Measurements from ENCODE around the gene SPRED2.

SPRED2 gene

DNA sequence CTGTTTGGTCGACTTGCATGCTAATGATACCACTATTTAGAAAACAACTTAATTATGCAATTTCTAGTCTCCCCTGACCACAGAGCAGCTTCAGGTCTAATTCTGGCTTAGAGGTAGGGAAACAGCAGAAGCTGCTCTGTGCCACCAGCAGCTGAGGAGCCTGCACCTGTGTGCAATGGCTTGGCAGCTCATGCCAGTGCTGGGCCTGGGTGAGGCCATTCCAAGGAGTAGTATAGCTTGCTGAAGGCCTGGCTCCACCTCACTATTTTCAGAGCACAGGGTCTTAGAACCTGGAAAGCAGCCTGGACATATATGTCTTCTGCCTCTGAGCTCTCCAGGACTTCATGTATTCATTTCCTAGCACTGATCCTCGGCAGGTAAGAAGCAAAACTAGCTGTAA lies 62.8 kb downstream of the SPRED2 start:
- no peak overlapping the region for H3K4ac ChIP-seq (ENCODE audit: low read length)
- H2AK5ac ChIP-seq (ENCODE audit: low read depth, low read length) = no peak overlapping the region
- H2BK5ac ChIP-seq (ENCODE audit: low read length) = no peak overlapping the region
- H3K9me3 ChIP-seq (replicated peaks in 1 of 2; ENCODE audit: control insufficient read depth in 2 of 2, insufficient read depth in 1 of 2, low read depth in 1 of 2, low read length in 2 of 2) = no peaks in the 10 kb centered on the region
- H4K8ac ChIP-seq (ENCODE audit: low read depth, low read length) = no peak overlapping the region
- H3K4me2 ChIP-seq (ENCODE audit: insufficient read depth, low read length, poor library complexity, severe bottlenecking) = no peak overlapping the region
- WGBS, 2 donors (ENCODE audit: extremely low coverage in 2 of 2, insufficient read length in 2 of 2, insufficient replicate concordance in 1 of 2) = no CpG with 5 or more reads among the region's 2 CpGs
- no peak overlapping the region for H2AFZ ChIP-seq (ENCODE audit: low read length)
- H3K23ac ChIP-seq (ENCODE audit: low read depth, low read length, poor library complexity) = no peak overlapping the region
- H3K27me3 ChIP-seq (ENCODE audit: control insufficient read depth in 3 of 3, insufficient read depth in 3 of 3, low read depth in 1 of 3, low read length in 3 of 3) = no peaks in the 10 kb centered on the region
- H3K4me1 ChIP-seq (ENCODE audit: control insufficient read depth in 2 of 2, insufficient read depth in 1 of 2, low read depth in 1 of 2, low read length in 2 of 2) = peaks cover 19 to 52% of the 10 kb centered on the region in 2 donors
- no peaks in the 10 kb centered on the region for H3K36me3 ChIP-seq (replicated peaks in 1 of 2; ENCODE audit: control insufficient read depth in 2 of 2, insufficient read depth in 2 of 2, low read length in 2 of 2)
- no peaks in the 10 kb centered on the region for H3K79me1 ChIP-seq (ENCODE audit: low read depth, low read length)
- H3K18ac ChIP-seq (ENCODE audit: low read length) = no peak overlapping the region
- no peak for DNase-seq (ENCODE audit: low spot score)
- no peak overlapping the region for H3K9ac ChIP-seq (ENCODE audit: low read depth, low read length, poor library complexity)
- no peak overlapping the region for H4K91ac ChIP-seq (ENCODE audit: low read depth, low read length, poor library complexity)
- no peak overlapping the region for H3K14ac ChIP-seq (ENCODE audit: low read length)
- no peak overlapping the region for H3K4me3 ChIP-seq (ENCODE audit: low read length in 2 of 2)
- H2BK12ac ChIP-seq (ENCODE audit: low read length) = no peak overlapping the region
- H2BK15ac ChIP-seq (ENCODE audit: low read length) = no peak overlapping the region
- no peak overlapping the region for H2BK120ac ChIP-seq (ENCODE audit: low read depth, low read length)
- no peak overlapping the region for H3K27ac ChIP-seq (replicated peaks; ENCODE audit: low read length)

DNA sequence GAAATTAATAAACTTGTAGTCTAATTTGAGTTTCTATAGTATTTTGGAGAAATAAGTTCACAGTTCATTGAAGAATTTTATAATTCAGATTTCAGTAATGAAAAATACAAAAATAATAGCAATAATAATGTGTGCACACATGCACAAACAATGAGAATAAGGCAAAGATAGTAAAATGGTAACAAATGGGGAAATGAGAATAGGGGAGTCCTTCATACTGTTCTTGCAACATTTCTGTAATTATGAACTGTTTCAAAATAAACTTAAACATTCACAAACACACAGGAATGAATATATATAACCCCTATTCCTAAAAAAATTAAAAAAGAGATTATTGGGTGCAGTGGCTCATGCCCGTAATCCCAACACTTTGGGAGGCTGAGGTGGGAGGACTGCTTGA lies 63.9 kb downstream of the SPRED2 start:
- Histone ChIP-seq H3K18ac (ENCODE audit: low read length) (no peak overlapping the region), H3K14ac (ENCODE audit: low read length) (no peak overlapping the region), H2BK120ac (ENCODE audit: low read depth, low read length) (no peak overlapping the region), H2BK15ac (ENCODE audit: low read length) (no peak overlapping the region), H3K4me1 (ENCODE audit: control insufficient read depth in 2 of 2, insufficient read depth in 1 of 2, low read depth in 1 of 2, low read length in 2 of 2) (peaks cover 22 to 59% of the 10 kb centered on the region in 2 donors), H3K4ac (ENCODE audit: low read length) (no peak overlapping the region), H4K8ac (ENCODE audit: low read depth, low read length) (no peak overlapping the region), H2BK5ac (ENCODE audit: low read length) (no peak overlapping the region), H3K36me3 (replicated peaks in 1 of 2; ENCODE audit: control insufficient read depth in 2 of 2, insufficient read depth in 2 of 2, low read length in 2 of 2) (no peaks in the 10 kb centered on the region), H3K4me3 (ENCODE audit: low read length in 2 of 2) (no peak overlapping the region), H2AK5ac (ENCODE audit: low read depth, low read length) (no peak overlapping the region), H2AFZ (ENCODE audit: low read length) (no peak overlapping the region), H3K23ac (ENCODE audit: low read depth, low read length, poor library complexity) (no peak overlapping the region), H2BK12ac (ENCODE audit: low read length) (no peak overlapping the region), H3K27me3 (ENCODE audit: control insufficient read depth in 3 of 3, insufficient read depth in 3 of 3, low read depth in 1 of 3, low read length in 3 of 3) (no peaks in the 10 kb centered on the region), H3K79me1 (ENCODE audit: low read depth, low read length) (no peaks in the 10 kb centered on the region), H3K9ac (ENCODE audit: low read depth, low read length, poor library complexity) (no peak overlapping the region), H3K27ac (replicated peaks; ENCODE audit: low read length) (no peak overlapping the region), H4K91ac (ENCODE audit: low read depth, low read length, poor library complexity) (no peak overlapping the region), H3K9me3 (replicated peaks in 1 of 2; ENCODE audit: control insufficient read depth in 2 of 2, insufficient read depth in 1 of 2, low read depth in 1 of 2, low read length in 2 of 2) (no peaks in the 10 kb centered on the region), H3K4me2 (ENCODE audit: insufficient read depth, low read length, poor library complexity, severe bottlenecking) (no peak overlapping the region)
- no CpG with 5 or more reads among the region's 1 CpG for WGBS, 2 donors (ENCODE audit: extremely low coverage in 2 of 2, insufficient read length in 2 of 2, insufficient replicate concordance in 1 of 2)
- no peak for DNase-seq (ENCODE audit: low spot score)

DNA sequence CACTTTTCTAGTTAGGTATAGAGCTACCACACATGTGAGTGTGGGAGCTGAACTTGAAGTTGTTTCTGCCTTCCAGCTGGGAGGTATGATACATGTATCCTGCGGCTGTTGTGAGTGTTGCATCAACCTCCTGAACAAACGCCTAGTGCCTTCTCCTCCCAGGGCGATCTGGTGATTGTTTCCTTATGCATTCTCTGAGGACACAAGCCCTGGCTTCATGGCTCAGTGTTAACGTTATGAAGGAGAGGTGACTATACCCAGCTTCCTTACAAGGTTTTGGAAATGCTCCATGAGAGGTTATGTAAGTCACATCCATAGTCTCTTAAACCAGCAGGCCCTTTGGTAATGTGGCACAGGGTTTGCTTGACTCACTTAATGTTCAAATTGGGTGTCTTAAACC lies 64.9 kb downstream of the SPRED2 start:
- Histone ChIP-seq H3K27me3 (ENCODE audit: control insufficient read depth in 3 of 3, insufficient read depth in 3 of 3, low read depth in 1 of 3, low read length in 3 of 3) (no peaks in the 10 kb centered on the region), H2AK5ac (ENCODE audit: low read depth, low read length) (no peak overlapping the region), H3K18ac (ENCODE audit: low read length) (no peak overlapping the region), H2BK12ac (ENCODE audit: low read length) (no peak overlapping the region), H2BK15ac (ENCODE audit: low read length) (no peak overlapping the region), H3K14ac (ENCODE audit: low read length) (no peak overlapping the region), H2BK5ac (ENCODE audit: low read length) (no peak overlapping the region), H2AFZ (ENCODE audit: low read length) (no peak overlapping the region), H3K9me3 (replicated peaks in 1 of 2; ENCODE audit: control insufficient read depth in 2 of 2, insufficient read depth in 1 of 2, low read depth in 1 of 2, low read length in 2 of 2) (no peaks in the 10 kb centered on the region), H3K4ac (ENCODE audit: low read length) (no peak overlapping the region), H3K9ac (ENCODE audit: low read depth, low read length, poor library complexity) (no peak overlapping the region), H3K27ac (replicated peaks; ENCODE audit: low read length) (no peak overlapping the region), H3K4me1 (ENCODE audit: control insufficient read depth in 2 of 2, insufficient read depth in 1 of 2, low read depth in 1 of 2, low read length in 2 of 2) (peaks cover 22 to 59% of the 10 kb centered on the region in 2 donors), H4K91ac (ENCODE audit: low read depth, low read length, poor library complexity) (no peak overlapping the region), H3K23ac (ENCODE audit: low read depth, low read length, poor library complexity) (no peak overlapping the region), H3K4me2 (ENCODE audit: insufficient read depth, low read length, poor library complexity, severe bottlenecking) (no peak overlapping the region), H3K4me3 (ENCODE audit: low read length in 2 of 2) (no peak overlapping the region), H4K8ac (ENCODE audit: low read depth, low read length) (no peak overlapping the region), H3K36me3 (replicated peaks in 1 of 2; ENCODE audit: control insufficient read depth in 2 of 2, insufficient read depth in 2 of 2, low read length in 2 of 2) (no peaks in the 10 kb centered on the region), H3K79me1 (ENCODE audit: low read depth, low read length) (no peaks in the 10 kb centered on the region), H2BK120ac (ENCODE audit: low read depth, low read length) (no peak overlapping the region)
- WGBS, 2 donors (ENCODE audit: extremely low coverage in 2 of 2, insufficient read length in 2 of 2, insufficient replicate concordance in 1 of 2) = no CpG with 5 or more reads among the region's 4 CpGs
- no peak for DNase-seq (ENCODE audit: low spot score)

DNA sequence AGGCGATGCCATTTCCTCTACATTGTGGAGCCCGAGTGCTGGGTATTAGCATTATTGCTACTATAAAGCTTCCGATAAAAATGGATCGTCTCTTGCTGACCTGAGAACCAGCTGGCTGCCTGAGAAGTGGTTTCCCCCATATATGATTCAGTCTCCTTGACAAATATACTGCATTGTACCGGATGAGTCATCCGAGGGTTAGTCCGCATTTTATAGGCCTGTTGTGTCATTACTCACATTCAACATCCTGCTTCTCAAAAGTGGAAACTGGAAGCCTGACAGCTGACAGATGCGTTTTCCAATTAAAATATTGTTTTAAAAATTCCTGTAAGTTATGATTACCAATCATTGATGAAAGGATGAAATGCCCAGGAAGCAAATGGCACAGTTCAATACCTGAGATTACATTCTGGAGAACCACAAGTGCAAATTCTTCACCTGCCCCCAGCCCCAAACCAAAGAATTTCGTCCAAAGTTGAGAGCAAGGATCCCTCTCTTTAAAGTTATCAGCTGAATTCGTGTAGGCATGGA lies 65.7 kb downstream of the SPRED2 start:
- no peak overlapping the region for H3K4me3 ChIP-seq (ENCODE audit: low read length in 2 of 2)
- WGBS, 2 donors (ENCODE audit: extremely low coverage in 2 of 2, insufficient read length in 2 of 2, insufficient replicate concordance in 1 of 2) = no CpG with 5 or more reads among the region's 10 CpGs
- H3K18ac ChIP-seq (ENCODE audit: low read length) = no peak overlapping the region
- H2BK120ac ChIP-seq (ENCODE audit: low read depth, low read length) = no peak overlapping the region
- peaks cover 18 to 58% of the 10 kb centered on the region in 2 donors for H3K4me1 ChIP-seq (ENCODE audit: control insufficient read depth in 2 of 2, insufficient read depth in 1 of 2, low read depth in 1 of 2, low read length in 2 of 2)
- no peak overlapping the region for H2AFZ ChIP-seq (ENCODE audit: low read length)
- H2BK5ac ChIP-seq (ENCODE audit: low read length) = no peak overlapping the region
- H2BK12ac ChIP-seq (ENCODE audit: low read length) = no peak overlapping the region
- no peaks in the 10 kb centered on the region for H3K27me3 ChIP-seq (ENCODE audit: control insufficient read depth in 3 of 3, insufficient read depth in 3 of 3, low read depth in 1 of 3, low read length in 3 of 3)
- no peak overlapping the region for H4K8ac ChIP-seq (ENCODE audit: low read depth, low read length)
- H2AK5ac ChIP-seq (ENCODE audit: low read depth, low read length) = no peak overlapping the region
- H3K4me2 ChIP-seq (ENCODE audit: insufficient read depth, low read length, poor library complexity, severe bottlenecking) = no peak overlapping the region
- no peak overlapping the region for H3K9ac ChIP-seq (ENCODE audit: low read depth, low read length, poor library complexity)
- H3K27ac ChIP-seq (replicated peaks; ENCODE audit: low read length) = no peak overlapping the region
- H3K14ac ChIP-seq (ENCODE audit: low read length) = no peak overlapping the region
- no peak for DNase-seq (ENCODE audit: low spot score)
- no peak overlapping the region for H3K23ac ChIP-seq (ENCODE audit: low read depth, low read length, poor library complexity)
- no peaks in the 10 kb centered on the region for H3K9me3 ChIP-seq (replicated peaks in 1 of 2; ENCODE audit: control insufficient read depth in 2 of 2, insufficient read depth in 1 of 2, low read depth in 1 of 2, low read length in 2 of 2)
- no peak overlapping the region for H3K4ac ChIP-seq (ENCODE audit: low read length)
- no peaks in the 10 kb centered on the region for H3K36me3 ChIP-seq (replicated peaks in 1 of 2; ENCODE audit: control insufficient read depth in 2 of 2, insufficient read depth in 2 of 2, low read length in 2 of 2)
- H4K91ac ChIP-seq (ENCODE audit: low read depth, low read length, poor library complexity) = no peak overlapping the region
- H3K79me1 ChIP-seq (ENCODE audit: low read depth, low read length) = no peaks in the 10 kb centered on the region
- H2BK15ac ChIP-seq (ENCODE audit: low read length) = no peak overlapping the region

All from neuronal stem cell (in vitro differentiated cells).